Measurements from ENCODE around the gene SACM1L. TPM values are rescaled to one million over a fixed set of nuclear protein-coding genes. Genes with fewer than 3 reads are reported as not detected.

SACM1L gene
- total and polyA plus RNA-seq, 2 experiments from 2014 or later: 28.1 to 61.6 TPM

DNA sequence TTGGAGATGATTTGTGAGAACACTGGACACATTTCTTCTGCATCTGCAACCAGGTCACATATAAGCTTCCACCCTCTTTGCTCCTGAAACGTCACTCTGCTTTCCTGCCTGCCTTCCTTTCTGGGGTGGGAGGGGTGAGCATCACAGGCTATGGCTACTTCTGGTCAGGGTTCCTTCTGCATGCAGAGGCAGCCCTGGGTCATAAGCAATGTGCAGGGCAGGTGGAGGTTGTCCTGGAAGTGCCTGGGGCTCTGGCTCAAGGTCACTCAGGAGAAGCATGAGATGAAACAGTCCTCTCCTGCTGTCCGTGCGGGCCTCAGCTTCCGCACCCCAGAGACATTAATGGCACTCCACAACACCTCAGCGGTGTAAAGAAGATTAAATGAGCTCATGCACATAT lies 92.1 kb downstream of the SACM1L start:
- H3K9me3 ChIP-seq (ENCODE audit: low read depth): no peaks in the 10 kb centered on the region
- H3K4me1 ChIP-seq (ENCODE audit: insufficient read depth): no peaks in the 10 kb centered on the region
- H3K27me3 ChIP-seq: no peaks in the 10 kb centered on the region
- DNase-seq (ENCODE audit: low spot score): no peak
- no peaks in the 10 kb centered on the region for H4K20me1 ChIP-seq (ENCODE audit: insufficient read depth, poor library complexity, severe bottlenecking)
- no peak for TF ChIP-seq EZH2phosphoT487 (IDR thresholded peaks at IDR 0.05; ENCODE audit: low read depth, severe bottlenecking, unreplicated experiment)
- TF ChIP-seq EZH2 (IDR thresholded peaks at IDR 0.05; ENCODE audit: borderline replicate concordance): no peak
- TF ChIP-seq CTCF (IDR thresholded peaks at IDR 0.05; ENCODE audit: poor library complexity): no peak
- no peaks in the 10 kb centered on the region for H3K79me2 ChIP-seq
- no peak overlapping the region for H3K4me3 ChIP-seq
- no peaks in the 10 kb centered on the region for H3K36me3 ChIP-seq (replicated peaks; ENCODE audit: insufficient read depth, low read depth)
- no peak overlapping the region for H3K27ac ChIP-seq
- no peak overlapping the region for H2AFZ ChIP-seq
- no peaks in the 10 kb centered on the region for H3K9me2 ChIP-seq (replicated peaks; ENCODE audit: insufficient read depth)
- 81% methylated on average over 5 of the region's 5 CpGs for WGBS (ENCODE audit: low lambda C conversion rate, missing lambda C conversion rate)
- H3K4me2 ChIP-seq: no peak overlapping the region

DNA sequence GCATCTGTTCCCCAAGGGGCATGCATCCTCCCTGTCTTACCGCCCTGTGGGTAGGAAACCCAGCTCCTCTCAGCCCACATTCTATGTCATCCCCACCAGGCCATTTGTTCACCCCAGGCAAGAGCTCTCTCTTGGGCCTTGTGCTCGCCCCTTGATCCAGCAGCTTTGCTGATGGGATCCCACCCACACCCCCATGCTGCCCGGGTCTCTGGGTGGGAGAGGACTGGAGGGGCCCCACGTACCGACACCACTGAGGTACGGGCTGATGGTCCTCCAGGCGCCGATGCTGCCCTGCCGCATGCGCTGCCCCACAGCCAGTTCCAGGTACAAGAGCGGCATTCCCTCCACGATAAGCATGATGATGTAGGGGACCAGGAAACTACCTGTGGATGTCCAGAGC lies 92.6 kb downstream of the SACM1L start:
- Histone ChIP-seq H3K27ac (no peak overlapping the region), H3K9me3 (ENCODE audit: low read depth) (no peaks in the 10 kb centered on the region), H3K79me2 (no peaks in the 10 kb centered on the region), H2AFZ (no peak overlapping the region), H4K20me1 (ENCODE audit: insufficient read depth, poor library complexity, severe bottlenecking) (no peaks in the 10 kb centered on the region), H3K4me1 (ENCODE audit: insufficient read depth) (no peaks in the 10 kb centered on the region), H3K36me3 (replicated peaks; ENCODE audit: insufficient read depth, low read depth) (no peaks in the 10 kb centered on the region), H3K27me3 (no peaks in the 10 kb centered on the region), H3K4me2 (no peak overlapping the region), H3K4me3 (no peak overlapping the region), H3K9me2 (replicated peaks; ENCODE audit: insufficient read depth) (no peaks in the 10 kb centered on the region)
- no peak for DNase-seq (ENCODE audit: low spot score)
- no peak for TF ChIP-seq CTCF (IDR thresholded peaks at IDR 0.05; ENCODE audit: poor library complexity)
- TF ChIP-seq EZH2 (IDR thresholded peaks at IDR 0.05; ENCODE audit: borderline replicate concordance): no peak
- TF ChIP-seq EZH2phosphoT487 (IDR thresholded peaks at IDR 0.05; ENCODE audit: low read depth, severe bottlenecking, unreplicated experiment): no peak
- WGBS (ENCODE audit: low lambda C conversion rate, missing lambda C conversion rate): 97% methylated on average over 12 of the region's 12 CpGs

GRCh38 chr3:45782381-45782780 lies 93.2 kb downstream of the SACM1L start:
- 95% methylated on average over 3 of the region's 3 CpGs for WGBS (ENCODE audit: low lambda C conversion rate, missing lambda C conversion rate)
- TF ChIP-seq EZH2phosphoT487 (IDR thresholded peaks at IDR 0.05; ENCODE audit: low read depth, severe bottlenecking, unreplicated experiment) (no peak), EZH2 (IDR thresholded peaks at IDR 0.05; ENCODE audit: borderline replicate concordance) (no peak)

GRCh38 chr3:45783667-45784066 lies 94.5 kb downstream of the SACM1L start:
- Histone ChIP-seq H3K36me3 (replicated peaks; ENCODE audit: insufficient read depth, low read depth) (no peaks in the 10 kb centered on the region), H3K9me3 (ENCODE audit: low read depth) (no peaks in the 10 kb centered on the region), H3K27me3 (no peaks in the 10 kb centered on the region), H3K4me1 (ENCODE audit: insufficient read depth) (no peaks in the 10 kb centered on the region), H3K4me3 (no peak overlapping the region), H3K79me2 (no peaks in the 10 kb centered on the region), H3K4me2 (no peak overlapping the region), H3K27ac (no peak overlapping the region), H3K9me2 (replicated peaks; ENCODE audit: insufficient read depth) (no peaks in the 10 kb centered on the region), H2AFZ (no peak overlapping the region), H4K20me1 (ENCODE audit: insufficient read depth, poor library complexity, severe bottlenecking) (no peaks in the 10 kb centered on the region)
- DNase-seq (ENCODE audit: low spot score): no peak
- no peak for TF ChIP-seq EZH2phosphoT487 (IDR thresholded peaks at IDR 0.05; ENCODE audit: low read depth, severe bottlenecking, unreplicated experiment)
- TF ChIP-seq EZH2 (IDR thresholded peaks at IDR 0.05; ENCODE audit: borderline replicate concordance): no peak
- TF ChIP-seq CTCF (IDR thresholded peaks at IDR 0.05; ENCODE audit: poor library complexity): no peak
- WGBS (ENCODE audit: low lambda C conversion rate, missing lambda C conversion rate): 95% methylated on average over 3 of the region's 3 CpGs

More at GRCh38 chr3:45782381-45782780, 93.2 kb downstream of the SACM1L start:
- Histone ChIP-seq H3K79me2 (no peaks in the 10 kb centered on the region), H3K27ac (no peak overlapping the region), H3K9me2 (replicated peaks; ENCODE audit: insufficient read depth) (no peaks in the 10 kb centered on the region), H3K4me3 (no peak overlapping the region), H3K27me3 (no peaks in the 10 kb centered on the region), H4K20me1 (ENCODE audit: insufficient read depth, poor library complexity, severe bottlenecking) (no peaks in the 10 kb centered on the region), H3K36me3 (replicated peaks; ENCODE audit: insufficient read depth, low read depth) (no peaks in the 10 kb centered on the region), H3K9me3 (ENCODE audit: low read depth) (no peaks in the 10 kb centered on the region), H2AFZ (no peak overlapping the region), H3K4me1 (ENCODE audit: insufficient read depth) (no peaks in the 10 kb centered on the region), H3K4me2 (no peak overlapping the region)
- DNase-seq (ENCODE audit: low spot score): no peak
